Gastrocnemius medialis (tissue), 4 donors: ENCODE measurements around the gene CGREF1.

Experiments
- POLR2A ChIP-seq, 2 donors: fragments of 450-650 bp; IDR thresholded peaks; one replicate each; pipeline ENCODE4 v1.6.1; 2017; ENCODE audit warnings: antibody characterized with exemption in 2 of 2, mild to moderate bottlenecking in 2 of 2, moderate library complexity in 2 of 2
- TF ChIP-seq, protein P1 (sequence below), 5 experiments: fragments of 450-650 bp in 3 of 5; fragments of 200-600 bp in 2 of 5; sonication (generic) in 2 of 5; IDR thresholded peaks in 4 of 5; conservative IDR thresholded peaks in 1 of 5; 1 replicate in 4 of 5; 2 replicates in 1 of 5; pipeline ENCODE4 v1.5.1; 2016 to 2019; ENCODE audit warnings: antibody characterized with exemption in 5 of 5, mild to moderate bottlenecking in 3 of 5, moderate library complexity in 3 of 5

DNA sequence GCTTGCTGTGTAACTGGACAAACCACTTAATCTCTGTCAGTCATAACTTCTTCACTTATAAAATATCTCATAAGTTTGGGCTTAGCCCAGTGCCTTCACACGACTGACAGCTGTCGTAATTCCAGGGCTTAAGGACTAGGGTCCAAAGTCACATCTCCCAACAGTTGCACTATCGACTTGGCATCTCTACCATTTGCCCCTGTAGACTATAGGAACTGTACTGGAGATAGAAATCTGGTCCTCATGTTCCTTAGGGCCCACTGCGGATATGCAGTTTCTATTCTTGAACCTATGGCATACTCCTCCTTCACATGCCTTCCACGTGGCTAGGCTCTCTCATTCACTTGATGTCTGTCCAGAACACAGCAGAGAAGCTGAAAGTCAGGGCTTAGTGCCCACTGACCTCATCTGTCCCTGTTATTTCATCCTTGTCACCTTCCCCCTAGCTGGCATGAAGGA, 7.4 kb upstream of the CGREF1 start:
- TF ChIP-seq POLR2A (IDR thresholded peaks at IDR 0.05), result peak in 1 of 2 donors; percentile 55
- TF ChIP-seq, protein P1, sequence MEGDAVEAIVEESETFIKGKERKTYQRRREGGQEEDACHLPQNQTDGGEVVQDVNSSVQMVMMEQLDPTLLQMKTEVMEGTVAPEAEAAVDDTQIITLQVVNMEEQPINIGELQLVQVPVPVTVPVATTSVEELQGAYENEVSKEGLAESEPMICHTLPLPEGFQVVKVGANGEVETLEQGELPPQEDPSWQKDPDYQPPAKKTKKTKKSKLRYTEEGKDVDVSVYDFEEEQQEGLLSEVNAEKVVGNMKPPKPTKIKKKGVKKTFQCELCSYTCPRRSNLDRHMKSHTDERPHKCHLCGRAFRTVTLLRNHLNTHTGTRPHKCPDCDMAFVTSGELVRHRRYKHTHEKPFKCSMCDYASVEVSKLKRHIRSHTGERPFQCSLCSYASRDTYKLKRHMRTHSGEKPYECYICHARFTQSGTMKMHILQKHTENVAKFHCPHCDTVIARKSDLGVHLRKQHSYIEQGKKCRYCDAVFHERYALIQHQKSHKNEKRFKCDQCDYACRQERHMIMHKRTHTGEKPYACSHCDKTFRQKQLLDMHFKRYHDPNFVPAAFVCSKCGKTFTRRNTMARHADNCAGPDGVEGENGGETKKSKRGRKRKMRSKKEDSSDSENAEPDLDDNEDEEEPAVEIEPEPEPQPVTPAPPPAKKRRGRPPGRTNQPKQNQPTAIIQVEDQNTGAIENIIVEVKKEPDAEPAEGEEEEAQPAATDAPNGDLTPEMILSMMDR (IDR thresholded peaks at IDR 0.05 in 4 of 5, conservative IDR thresholded peaks at IDR 0.05 in 1 of 5), result no peak
